Cortex of kidney (tissue), 1 donor: ENCODE results near the gene LRIG1.

Experiments used
- DNase-seq: peaks from one replicate; lab custom pipeline; 2025; lab: John Stamatoyannopoulos, UW

The LRIG1 gene

DNA sequence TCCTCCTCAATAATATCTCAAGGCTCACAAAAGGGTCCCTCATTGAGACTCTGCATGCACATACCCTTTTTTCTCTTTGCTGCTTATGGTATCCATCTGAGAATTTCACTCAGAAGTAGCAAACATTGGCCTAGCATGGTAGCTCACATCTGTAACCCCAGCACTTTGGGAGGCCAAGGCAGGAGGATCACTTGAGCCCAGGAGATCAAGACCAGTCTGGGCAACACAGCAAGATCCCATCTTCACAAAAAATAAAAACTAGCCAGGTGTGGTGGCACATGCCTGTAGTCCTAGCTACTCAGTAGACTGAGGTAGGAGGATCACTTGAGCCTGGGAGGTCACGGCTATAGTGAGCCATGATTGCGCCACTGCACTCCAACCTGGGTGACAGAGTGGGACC lies 11.7 kb downstream of the LRIG1 start:
- no peak for DNase-seq

- no peak for DNase-seq
Measured at GRCh38 chr3:66488492-66488891, 12.3 kb downstream of the LRIG1 start.

DNA sequence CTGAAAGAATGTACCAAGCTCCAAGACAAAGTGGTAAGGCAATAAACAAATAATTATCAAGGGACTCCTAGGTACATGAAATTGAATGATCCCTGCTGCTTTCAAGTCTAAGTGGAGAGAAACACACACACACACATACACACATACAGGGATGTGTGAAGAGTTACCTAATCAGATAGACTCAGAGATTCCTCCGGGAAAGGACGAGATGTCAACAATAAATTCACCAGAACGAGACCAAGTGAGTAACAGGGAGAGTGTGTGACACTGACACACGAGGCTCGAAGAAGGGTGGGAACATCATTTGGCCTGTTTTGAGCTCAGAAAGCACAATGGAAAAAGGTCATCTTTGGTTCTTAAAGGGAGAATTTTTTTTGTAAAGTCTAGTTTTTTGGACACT lies 13.4 kb downstream of the LRIG1 start:
- no peak for DNase-seq

GRCh38 chr3:66486646-66487045 lies 14.2 kb downstream of the LRIG1 start:
- no peak for DNase-seq

DNA sequence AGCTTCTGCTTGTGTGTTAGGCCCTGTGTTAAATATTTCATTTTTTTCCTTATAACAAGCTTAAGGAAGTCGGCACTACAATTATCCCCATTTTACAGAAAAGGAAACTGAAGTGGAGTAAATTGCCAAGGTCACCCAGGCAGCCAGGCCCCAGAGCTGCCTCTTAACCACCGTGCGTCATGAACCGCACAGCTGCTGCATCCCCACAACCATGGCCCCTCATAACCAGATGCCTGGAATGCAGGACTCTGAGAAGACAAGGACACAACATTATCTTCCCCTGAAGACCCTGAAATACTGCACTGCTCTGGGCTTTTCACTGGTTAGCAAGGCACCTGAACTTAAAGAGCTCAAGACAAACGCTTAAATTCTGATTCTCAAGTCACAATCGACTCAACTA lies 14.6 kb downstream of the LRIG1 start:
- no peak for DNase-seq

DNA sequence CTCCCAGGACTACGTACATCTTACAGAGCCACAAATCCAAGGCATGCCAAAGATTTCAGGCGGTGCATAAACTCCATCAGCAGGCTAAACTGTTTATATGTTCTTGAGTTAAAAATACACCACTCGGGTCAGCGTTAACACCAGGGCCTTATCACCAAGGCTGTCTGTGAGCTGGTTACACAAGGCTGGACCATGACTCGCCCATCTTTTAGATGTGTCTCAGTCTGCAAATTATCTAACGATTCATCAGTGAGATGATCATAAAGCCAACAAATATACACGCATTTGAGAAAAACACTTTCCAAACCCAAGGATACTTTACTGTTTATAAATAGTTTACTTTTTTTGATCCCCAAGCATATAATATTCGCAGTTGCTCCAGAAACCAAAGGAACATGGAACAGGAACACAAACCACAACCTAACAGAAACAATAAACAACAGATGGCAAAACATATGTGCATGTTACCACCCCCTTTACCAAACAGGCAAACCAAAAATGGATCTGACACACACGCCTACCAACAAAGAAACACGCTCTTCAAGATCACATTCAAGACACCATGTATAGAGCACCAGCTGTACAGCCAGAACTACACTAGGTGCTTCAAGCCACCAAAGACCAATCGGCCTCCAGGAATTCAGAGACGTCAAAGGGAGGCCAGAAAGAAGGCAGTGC lies 15.4 kb downstream of the LRIG1 start:
- no peak for DNase-seq

DNA sequence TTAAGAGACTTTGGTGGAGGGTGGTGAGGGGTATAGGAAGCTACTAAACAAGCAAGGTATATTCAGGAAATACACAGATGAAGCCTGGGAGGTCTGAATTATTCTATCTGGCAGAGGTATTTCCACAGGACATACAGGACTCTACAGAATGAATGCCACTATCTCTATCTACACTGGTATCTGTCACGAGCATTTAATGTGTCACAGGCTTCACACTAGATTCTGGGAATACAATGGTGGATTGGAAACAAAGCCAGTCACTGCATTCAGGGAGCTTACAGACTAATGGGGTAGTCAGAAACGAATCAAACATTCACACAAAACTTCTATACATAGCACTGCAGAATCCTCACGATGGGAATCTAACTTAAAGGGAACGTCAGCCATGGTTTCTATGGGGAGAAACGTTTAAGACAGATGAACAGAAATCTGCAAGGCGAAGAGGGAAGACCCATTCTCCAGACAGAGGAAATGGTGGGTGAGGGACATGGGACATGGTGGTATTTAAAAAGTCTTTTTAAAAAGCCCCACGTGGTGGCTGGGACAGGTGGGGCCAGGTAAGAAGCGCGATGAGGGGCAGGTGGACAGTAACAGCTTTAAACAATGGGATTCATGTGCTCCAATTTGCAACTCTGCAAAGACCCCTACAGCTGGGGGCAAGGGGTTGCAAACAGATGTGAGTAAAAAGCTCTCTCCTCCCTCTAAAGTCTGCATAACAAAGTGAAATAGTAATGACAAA lies 16.5 kb downstream of the LRIG1 start:
- no peak for DNase-seq

GRCh38 chr3:66483409-66483906 lies 17.4 kb downstream of the LRIG1 start:
- DNase-seq = no peak

DNA sequence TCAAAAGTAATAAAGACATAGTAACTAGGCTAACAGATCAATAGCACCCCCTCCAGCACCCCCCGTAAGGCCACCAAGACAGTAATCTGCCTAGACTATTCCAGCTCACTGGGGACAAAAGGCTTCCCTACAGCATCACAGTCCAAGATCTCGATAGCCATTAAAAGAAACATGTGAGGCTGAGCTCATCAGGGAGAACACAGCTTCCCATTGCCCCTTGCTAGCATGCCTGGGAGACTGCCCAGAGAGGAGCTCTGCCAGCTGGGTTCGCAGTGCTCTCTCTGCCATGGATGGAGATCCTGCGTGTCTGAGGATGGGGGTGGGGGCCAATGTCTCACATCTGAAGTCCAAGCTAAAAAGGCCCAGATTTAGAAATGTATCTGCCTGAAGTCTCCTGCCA lies 17.8 kb downstream of the LRIG1 start:
- no peak for DNase-seq

DNA sequence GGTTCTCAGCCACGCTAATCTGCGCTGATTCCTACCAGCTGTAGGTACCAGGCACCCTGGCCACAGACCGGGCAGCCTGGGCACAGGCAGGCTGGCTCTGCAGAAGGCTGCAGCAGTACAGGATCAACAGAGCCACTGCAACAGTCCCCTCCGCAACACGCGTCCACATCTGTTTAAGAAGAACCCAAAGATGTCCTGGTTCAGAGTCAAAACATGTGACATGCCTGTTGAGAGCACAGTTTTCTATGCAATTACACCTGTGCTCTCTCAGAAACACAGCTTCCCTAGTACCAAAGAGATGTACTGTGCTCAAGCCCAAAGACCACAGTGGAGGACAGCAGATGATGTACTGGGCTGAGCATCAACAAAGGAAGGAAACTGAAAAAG lies 18.8 kb downstream of the LRIG1 start:
- no peak for DNase-seq

- no peak for DNase-seq
Measured at GRCh38 chr3:66481071-66482017, 19.5 kb downstream of the LRIG1 start.

DNA sequence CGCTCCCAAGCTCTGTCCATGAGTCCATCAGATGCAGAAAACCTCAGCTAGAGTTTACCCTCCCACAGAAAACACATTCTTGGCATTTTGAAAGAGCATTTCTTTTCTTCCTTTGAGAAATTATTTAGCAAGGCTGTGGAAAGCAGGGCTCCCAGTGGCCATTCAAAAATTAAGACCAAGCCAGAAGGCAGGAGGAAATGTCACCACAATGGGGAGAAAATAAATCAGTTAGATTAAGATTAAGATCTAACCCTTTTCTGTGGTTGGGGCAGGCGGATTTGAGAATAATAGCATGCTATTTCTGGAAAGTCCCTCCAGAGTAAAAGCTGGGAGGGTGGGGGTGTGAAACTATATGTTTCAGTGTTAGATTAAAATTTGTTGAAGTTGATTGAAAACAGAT lies 20.2 kb downstream of the LRIG1 start:
- no peak for DNase-seq

DNA sequence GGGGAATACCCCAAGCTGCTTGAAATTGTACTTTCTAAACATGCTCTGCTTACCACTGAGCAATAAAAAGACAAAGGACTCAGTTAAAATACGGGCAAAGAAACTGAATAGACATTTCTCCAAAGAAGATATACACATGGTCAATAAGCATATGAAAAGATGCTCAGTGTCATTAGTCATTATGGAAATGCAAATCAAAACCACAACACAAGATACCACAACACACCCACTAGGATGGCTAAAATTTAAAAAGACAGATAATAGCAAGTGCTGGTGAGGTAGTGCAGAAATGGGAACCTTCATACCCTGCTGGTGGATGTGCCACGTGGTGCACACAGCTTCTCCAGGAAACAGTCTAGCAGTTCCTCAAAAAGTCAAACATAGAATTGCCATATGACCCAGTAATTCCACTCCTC lies 21.3 kb downstream of the LRIG1 start:
- no peak for DNase-seq

DNA sequence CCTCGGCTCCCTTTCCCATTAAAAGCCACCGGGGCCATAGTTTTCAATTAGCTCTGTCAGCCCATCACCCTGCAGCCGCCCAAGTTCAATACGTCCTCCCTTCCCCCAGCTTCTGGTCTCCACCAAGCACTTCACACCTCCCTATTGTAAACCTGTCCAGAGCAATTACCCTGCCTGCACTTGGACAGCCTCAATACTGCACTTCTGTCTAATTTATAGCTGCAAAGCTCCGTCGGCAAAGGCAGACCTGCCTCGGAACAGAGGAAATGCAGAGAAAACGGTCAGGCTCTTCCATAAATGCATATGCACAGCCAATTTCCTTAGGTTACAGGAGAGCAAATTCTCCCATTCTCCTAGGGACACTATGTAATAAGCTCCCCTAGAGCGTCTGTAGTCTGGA lies 21.9 kb downstream of the LRIG1 start:
- no peak for DNase-seq

DNA sequence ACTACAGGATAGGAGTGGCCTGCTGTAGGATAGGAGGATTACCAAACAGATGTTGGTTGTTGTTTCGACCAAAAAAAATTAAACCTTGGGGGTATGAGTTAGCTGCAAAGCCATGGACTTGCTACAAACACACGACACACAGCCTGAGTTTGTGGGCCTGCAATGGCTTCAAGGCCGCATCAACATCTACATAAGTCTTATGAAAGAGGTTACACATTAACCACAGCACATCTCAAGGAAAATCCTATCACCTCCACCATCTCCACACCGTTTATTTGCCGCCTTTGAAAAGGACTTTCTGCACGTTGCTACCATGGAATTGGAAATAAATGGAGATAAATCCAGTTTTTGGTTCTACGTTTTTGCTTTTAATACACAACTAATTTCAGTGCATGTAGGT lies 23.0 kb downstream of the LRIG1 start:
- no peak for DNase-seq

DNA sequence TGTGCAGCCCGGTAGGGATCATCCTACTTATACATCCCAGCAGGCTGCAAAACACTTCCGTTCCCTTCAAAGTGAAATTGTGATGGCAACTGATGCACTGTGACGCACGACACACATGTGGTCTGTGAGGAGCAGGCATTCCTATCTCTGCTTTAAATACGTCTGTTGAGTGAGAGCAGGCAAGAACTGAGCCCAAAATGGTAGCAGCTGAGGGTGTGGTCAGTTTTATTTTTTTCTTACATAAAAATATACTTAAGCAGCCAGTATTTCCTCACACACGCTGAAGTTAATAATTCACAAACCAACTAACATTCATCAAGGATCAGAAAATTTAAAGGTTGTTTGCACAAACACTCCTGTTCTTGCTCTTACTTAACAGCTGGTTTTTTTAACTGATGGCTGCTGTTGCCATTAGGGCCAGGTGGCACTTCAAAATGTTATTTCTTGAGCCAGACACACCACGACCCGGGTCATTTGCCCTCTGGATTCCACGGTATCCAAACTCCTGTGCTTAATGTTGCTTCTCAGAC lies 23.9 kb downstream of the LRIG1 start:
- DNase-seq = no peak

GRCh38 chr3:66475386-66476020 lies 25.3 kb downstream of the LRIG1 start:
- DNase-seq = no peak

- no peak for DNase-seq
Measured at GRCh38 chr3:66473692-66474091, 27.1 kb downstream of the LRIG1 start.

DNA sequence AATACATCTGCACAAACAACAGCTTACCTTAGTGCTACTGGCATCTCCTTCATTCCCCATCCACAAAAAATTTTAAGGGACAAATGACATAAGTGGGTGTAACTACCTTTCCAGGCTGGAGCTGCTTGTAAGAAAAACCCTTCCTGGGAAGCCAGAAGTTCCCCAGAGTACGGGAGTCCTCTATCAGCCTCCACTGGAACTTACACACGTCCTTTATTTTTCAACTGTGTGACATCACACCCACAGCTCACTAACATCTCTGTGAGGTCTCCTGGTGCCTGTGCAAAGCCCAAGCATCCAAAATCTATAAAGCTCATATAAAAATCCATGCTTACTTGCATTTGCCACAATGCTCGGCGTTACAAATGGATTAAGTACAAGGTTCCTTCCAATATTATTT lies 27.6 kb downstream of the LRIG1 start:
- DNase-seq = no peak

- DNase-seq = no peak
Measured at GRCh38 chr3:66472313-66473134, 28.3 kb downstream of the LRIG1 start.
